Gastroesophageal sphincter (tissue), 4 donors: ENCODE data around the gene MPRIP. TPM values are rescaled to one million over a fixed set of nuclear protein-coding genes. Genes with fewer than 3 reads are reported as not detected.

ENCODE experiments used
- ATAC-seq: fragments of 150-250 bp; one replicate; pipeline ENCODE4 v1.9.1; 2016; ENCODE audit warnings: mild to moderate bottlenecking, moderate library complexity
- H3K27ac ChIP-seq, 4 donors: fragments of 200-600 bp; sonication (generic) in 3 of 4; 1 replicate in 3 of 4; 2 replicates in 1 of 4; pipeline ENCODE4 v1.5.1; 2016 to 2019
- H3K27me3 ChIP-seq: fragments of 200-600 bp; sonication (generic); one replicate; pipeline ENCODE4 v1.5.1; 2019
- H3K36me3 ChIP-seq, 2 donors: fragments of 200-600 bp; sonication (generic); one replicate each; pipeline ENCODE4 v1.5.1; 2019; ENCODE audit warnings: control low read depth in 1 of 2
- H3K4me1 ChIP-seq, 3 donors: fragments of 200-600 bp; sonication (generic); 1 replicate in 2 of 3; 2 replicates in 1 of 3; pipeline ENCODE4 v1.5.1; 2016 to 2019; ENCODE audit warnings: control low read depth in 2 of 3
- H3K4me3 ChIP-seq, 2 donors: fragments of 200-600 bp; sonication (generic); one replicate each; pipeline ENCODE4 v1.5.1; 2019; ENCODE audit warnings: mild to moderate bottlenecking in 1 of 2, moderate library complexity in 1 of 2
- H3K9me3 ChIP-seq, 3 donors: fragments of 200-600 bp; sonication (generic); one replicate each; pipeline ENCODE4 v1.5.1; 2017 to 2019; ENCODE audit warnings: control low read depth in 2 of 3
- EP300 ChIP-seq: sonication (generic); formaldehyde crosslinking; IDR thresholded peaks from one replicate; pipeline ENCODE4 v1.6.1; 2017; ENCODE audit warnings: antibody characterized with exemption, mild to moderate bottlenecking
- POLR2A ChIP-seq, 2 donors: fragments of 450-650 bp; IDR thresholded peaks; one replicate each; pipeline ENCODE4 v1.6.1; 2017; ENCODE audit warnings: antibody characterized with exemption in 2 of 2, mild to moderate bottlenecking in 2 of 2, moderate library complexity in 1 of 2
- POLR2AphosphoS5 ChIP-seq: sonication (generic); formaldehyde crosslinking; IDR thresholded peaks from one replicate; pipeline ENCODE4 v1.6.1; 2017; ENCODE audit warnings: antibody characterized with exemption
- WGBS, 2 donors: methylation state at CpG; one replicate each; pipeline ENCODE4 v1.1.5; 2018; ENCODE audit warnings: low coverage in 1 of 2; 5-methylcytosine and 5-hydroxymethylcytosine counted together
- total RNA-seq, 4 donors: library from RNA; depleted of rRNA; stranded (reverse); fragments of >200 nt; gene quantifications; one replicate each; pipeline ENCODE4 v1.1.0, GENCODE V29; 2016
- TF ChIP-seq, protein P1 (sequence below), 4 experiments: fragments of 200-600 bp in 2 of 4; fragments of 450-650 bp in 2 of 4; sonication (generic) in 1 of 4; IDR thresholded peaks; one replicate each; pipeline ENCODE4 v1.5.1; 2017 to 2019; ENCODE audit warnings: antibody characterized with exemption in 4 of 4, mild to moderate bottlenecking in 2 of 4, moderate library complexity in 2 of 4

MPRIP gene
- total RNA-seq, 4 donors from 2014 or later: 113 to 233 (median 155) TPM

- no peaks in the 10 kb centered on the region for H3K27me3 ChIP-seq
- H3K9me3 ChIP-seq: no peaks in the 10 kb centered on the region
- peak overlapping the region in 1 of 4 donors; percentile 21 for H3K27ac ChIP-seq
- H3K36me3 ChIP-seq: peaks cover 0 to 15% of the 10 kb centered on the region in 2 donors
- 42 to 58% methylated on average over 5 to 6 of the region's 8 CpGs for WGBS, 2 donors
- no peak for ATAC-seq
- TF ChIP-seq EP300 (no peak), POLR2A (IDR thresholded peaks at IDR 0.05) (no peak), POLR2AphosphoS5 (no peak)
- TF ChIP-seq, protein P1, sequence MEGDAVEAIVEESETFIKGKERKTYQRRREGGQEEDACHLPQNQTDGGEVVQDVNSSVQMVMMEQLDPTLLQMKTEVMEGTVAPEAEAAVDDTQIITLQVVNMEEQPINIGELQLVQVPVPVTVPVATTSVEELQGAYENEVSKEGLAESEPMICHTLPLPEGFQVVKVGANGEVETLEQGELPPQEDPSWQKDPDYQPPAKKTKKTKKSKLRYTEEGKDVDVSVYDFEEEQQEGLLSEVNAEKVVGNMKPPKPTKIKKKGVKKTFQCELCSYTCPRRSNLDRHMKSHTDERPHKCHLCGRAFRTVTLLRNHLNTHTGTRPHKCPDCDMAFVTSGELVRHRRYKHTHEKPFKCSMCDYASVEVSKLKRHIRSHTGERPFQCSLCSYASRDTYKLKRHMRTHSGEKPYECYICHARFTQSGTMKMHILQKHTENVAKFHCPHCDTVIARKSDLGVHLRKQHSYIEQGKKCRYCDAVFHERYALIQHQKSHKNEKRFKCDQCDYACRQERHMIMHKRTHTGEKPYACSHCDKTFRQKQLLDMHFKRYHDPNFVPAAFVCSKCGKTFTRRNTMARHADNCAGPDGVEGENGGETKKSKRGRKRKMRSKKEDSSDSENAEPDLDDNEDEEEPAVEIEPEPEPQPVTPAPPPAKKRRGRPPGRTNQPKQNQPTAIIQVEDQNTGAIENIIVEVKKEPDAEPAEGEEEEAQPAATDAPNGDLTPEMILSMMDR (IDR thresholded peaks at IDR 0.05): no peak
- H3K4me1 ChIP-seq: peaks cover 3 to 98% (median 36%) of the 10 kb centered on the region in 3 donors
- H3K4me3 ChIP-seq: no peak overlapping the region
Measured at GRCh38 chr17:17053446-17054379, 11.5 kb downstream of the MPRIP start.

DNA sequence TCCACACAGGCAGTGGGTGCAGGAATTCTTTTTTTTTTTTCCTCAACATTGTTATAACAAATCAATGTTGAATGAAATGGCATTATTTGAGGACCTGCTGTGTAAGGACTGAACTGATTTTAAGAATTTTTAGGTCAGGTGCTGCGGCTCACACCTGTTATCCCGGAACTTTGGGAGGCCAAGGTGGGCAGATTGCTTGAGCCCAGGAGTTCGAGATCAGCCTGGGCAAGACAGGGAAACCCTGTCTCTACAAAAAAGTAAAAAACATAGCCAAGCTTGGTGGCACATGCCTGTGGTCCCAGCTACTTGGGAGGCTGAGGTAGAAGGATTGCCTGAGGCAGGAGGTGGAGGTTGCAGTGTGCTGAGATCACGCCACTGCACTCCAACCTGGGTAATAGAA is 12.4 kb downstream of the MPRIP start:
- Histone ChIP-seq H3K9me3 (no peaks in the 10 kb centered on the region), H3K36me3 (peaks cover 0 to 15% of the 10 kb centered on the region in 2 donors), H3K27me3 (no peaks in the 10 kb centered on the region), H3K4me3 (no peak overlapping the region), H3K4me1 (peaks cover 3 to 98% (median 33%) of the 10 kb centered on the region in 3 donors), H3K27ac (no peak overlapping the region)
- ATAC-seq: no peak
- TF ChIP-seq, protein P1 (IDR thresholded peaks at IDR 0.05): no peak
- no peak for TF ChIP-seq EP300
- TF ChIP-seq POLR2A (IDR thresholded peaks at IDR 0.05): no peak
- TF ChIP-seq POLR2AphosphoS5: no peak
- WGBS, 2 donors: 100% methylated on average over 1 to 3 of the region's 4 CpGs

DNA sequence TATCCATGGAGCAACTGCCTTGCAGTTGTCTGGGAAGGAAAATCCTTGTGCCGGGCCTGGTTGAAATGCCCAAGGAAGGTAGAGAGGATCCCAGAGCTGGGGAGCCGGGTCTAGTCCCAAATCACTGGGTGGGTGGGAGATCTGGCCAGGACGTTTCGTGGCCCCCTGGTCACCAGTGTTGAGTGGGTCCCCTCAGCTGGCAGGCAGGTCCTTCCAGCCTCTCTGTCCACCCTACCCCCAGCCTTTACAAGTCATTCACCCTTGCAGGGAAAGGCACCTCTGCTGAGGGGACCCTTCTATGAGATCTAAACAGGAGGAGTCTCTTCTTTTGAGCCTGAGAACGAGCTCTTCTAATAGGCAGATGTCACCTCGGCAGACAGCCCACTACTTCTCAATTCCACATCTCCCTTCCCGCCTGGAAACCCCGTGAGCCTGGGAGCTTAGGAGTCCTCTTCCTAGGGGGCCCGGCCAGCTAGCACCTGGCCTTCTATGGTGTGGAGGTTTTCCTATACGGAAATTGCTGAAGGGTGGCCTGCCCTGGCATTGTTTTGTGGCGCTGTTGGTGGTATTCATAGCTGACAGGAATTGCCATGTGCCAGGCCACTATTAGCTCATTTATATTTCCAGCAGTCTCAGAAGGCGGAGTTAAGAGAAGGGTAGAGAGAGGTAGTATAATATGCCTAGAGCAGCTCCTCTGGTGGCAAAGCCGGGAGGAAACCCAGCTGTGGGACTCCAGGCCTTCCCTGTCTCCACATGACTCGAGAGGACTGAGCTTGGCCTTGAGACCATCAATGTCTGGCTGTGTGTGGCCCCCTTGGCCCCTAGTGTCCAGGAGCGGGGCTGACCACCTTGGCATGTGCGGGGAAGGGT is 13.3 kb downstream of the MPRIP start:
- TF ChIP-seq POLR2AphosphoS5: no peak
- no peak for TF ChIP-seq POLR2A (IDR thresholded peaks at IDR 0.05)
- Histone ChIP-seq H3K4me1 (peaks cover 3 to 100% (median 33%) of the 10 kb centered on the region in 3 donors), H3K27ac (peak overlapping the region in 3 of 4 donors; percentile 44 to 62 (median 61)), H3K4me3 (no peak overlapping the region), H3K27me3 (no peaks in the 10 kb centered on the region), H3K36me3 (peaks cover 0 to 15% of the 10 kb centered on the region in 2 donors), H3K9me3 (no peaks in the 10 kb centered on the region)
- ATAC-seq: peak; percentile 49
- 51% methylated on average over 10 of the region's 16 CpGs; no CpG with 5 or more reads in 1 of the 2 donors for WGBS, 2 donors

- peak; percentile 13 for ATAC-seq
- Histone ChIP-seq H3K4me3 (no peak overlapping the region), H3K27ac (peak overlapping the region in 3 of 4 donors; percentile 44 to 62 (median 61)), H3K36me3 (peaks cover 0 to 15% of the 10 kb centered on the region in 2 donors), H3K9me3 (no peaks in the 10 kb centered on the region), H3K27me3 (no peaks in the 10 kb centered on the region), H3K4me1 (peaks cover 3 to 100% (median 33%) of the 10 kb centered on the region in 3 donors)
- TF ChIP-seq, protein P1 (IDR thresholded peaks at IDR 0.05): no peak
- WGBS, 2 donors: 42% methylated on average over 8 of the region's 8 CpGs; no CpG with 5 or more reads in 1 of the 2 donors
Measured at GRCh38 chr17:17056156-17056539, 13.9 kb downstream of the MPRIP start.

DNA sequence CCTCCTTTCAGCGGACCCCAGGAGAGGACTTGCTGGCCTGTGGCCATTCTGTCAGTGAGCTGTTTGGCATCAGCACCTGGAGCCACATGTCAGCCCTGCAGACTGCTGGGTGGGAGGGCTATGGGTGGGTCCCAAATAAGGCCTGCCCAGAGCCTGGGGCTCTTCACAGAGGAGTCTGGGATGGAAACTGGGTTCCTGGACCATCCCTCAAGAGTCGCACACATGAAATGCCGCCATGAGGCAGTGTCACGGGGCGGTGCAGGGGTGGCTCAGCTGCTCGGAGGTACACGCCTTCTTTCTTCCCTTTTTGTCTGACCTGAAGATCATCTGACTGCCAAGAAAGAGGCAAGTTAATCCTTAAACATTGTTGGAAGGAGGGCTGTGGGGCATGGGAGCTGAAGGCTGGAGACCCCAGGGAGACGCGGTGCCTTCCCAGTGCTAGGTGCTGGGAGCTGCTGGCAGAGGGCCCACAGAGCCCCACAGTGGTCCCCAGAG is 14.8 kb downstream of the MPRIP start:
- no peaks in the 10 kb centered on the region for H3K9me3 ChIP-seq
- peaks cover 0 to 15% of the 10 kb centered on the region in 2 donors for H3K36me3 ChIP-seq
- peaks cover 3 to 100% (median 27%) of the 10 kb centered on the region in 3 donors for H3K4me1 ChIP-seq
- ATAC-seq: no peak
- H3K27me3 ChIP-seq: no peaks in the 10 kb centered on the region
- 56 to 80% methylated on average over 5 of the region's 9 CpGs for WGBS, 2 donors
- H3K4me3 ChIP-seq: no peak overlapping the region
- TF ChIP-seq, protein P1 (IDR thresholded peaks at IDR 0.05): no peak
- TF ChIP-seq POLR2AphosphoS5 (no peak), EP300 (no peak), POLR2A (IDR thresholded peaks at IDR 0.05) (no peak)
- H3K27ac ChIP-seq: peak overlapping the region in 1 of 4 donors; percentile 2
